A549 treated with CpdA at 1 μM for 4 hours (cell line): Measurements from ENCODE around the gene TGFBR3. TPM values are rescaled to one million over a fixed set of nuclear protein-coding genes. Genes with fewer than 3 reads are reported as not detected.

Experiments used
- total RNA-seq: library from RNA; stranded (reverse); fragments of 200-300 nt; extraction: Qiagen RNA extraction; gene quantifications from 5 replicates; pipeline ENCODE4 v1.2.3, GENCODE V29; 2022; ENCODE audit warnings: low read depth

Gene TGFBR3
- total RNA-seq: 3.0 to 3.6 TPM (median 3.1 TPM) in 5 replicates

DNA sequence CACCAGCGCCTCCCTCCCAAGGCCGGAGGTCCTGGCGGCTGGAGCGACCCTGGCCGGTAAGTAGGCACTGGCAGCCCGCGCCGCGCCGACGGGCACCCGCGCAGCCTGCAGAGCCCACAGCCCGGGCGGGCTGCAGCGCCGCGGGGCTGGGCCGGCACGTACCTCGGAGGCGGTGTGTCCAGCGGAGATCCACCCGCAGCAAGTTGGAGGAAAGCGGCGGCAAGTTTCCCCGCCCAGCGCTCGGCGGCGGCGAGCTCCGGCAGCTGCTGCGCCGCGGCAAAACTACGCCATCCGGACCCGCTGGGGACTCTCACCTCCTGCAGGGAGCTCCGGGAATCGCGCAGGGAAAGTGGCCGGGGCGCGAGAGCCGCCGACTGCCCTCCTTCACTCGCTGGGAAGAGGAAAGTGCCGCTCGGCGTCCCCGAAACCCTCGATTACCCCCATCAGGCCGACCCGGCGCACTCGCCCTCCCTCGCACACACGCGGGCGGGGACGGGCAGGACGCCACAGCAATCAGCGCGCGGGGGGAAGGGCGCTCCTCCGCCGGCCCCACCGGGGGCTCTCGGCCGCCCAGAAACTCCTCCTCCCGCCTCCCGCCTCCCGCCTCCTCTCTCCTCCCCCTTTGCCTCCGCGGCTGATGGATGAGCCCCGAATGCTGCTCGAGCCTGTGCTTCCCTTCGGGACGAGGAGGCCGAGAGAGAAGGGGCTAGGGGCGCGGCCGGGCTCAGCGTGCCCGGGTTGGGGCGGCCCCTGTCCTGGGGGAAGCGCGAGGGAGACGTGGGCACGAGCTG lies at the start of gene TGFBR3:
Gene TGFBR3, minus strand, starts transcription at position 436 of the 791 bp plus-strand sequence. CDS start 24,620 bp downstream, outside the sequence.

Other genes starting within 250 kb of the TGFBR3 start
- gene BRDT, start 63.2 kb upstream of the TGFBR3 start, total RNA-seq: not detected in 5 replicates
- 0.50 to 0.85 TPM (median 0.59 TPM) in 5 replicates for gene EPHX4, start 143.8 kb upstream of the TGFBR3 start, total RNA-seq
- 0.06 TPM in 1 of 5 replicates, not detected in the others for gene SETSIP, start 189.3 kb upstream of the TGFBR3 start, total RNA-seq
- 0.20 to 1.1 TPM (median 0.75 TPM) in 5 replicates for gene BTBD8, start 194.2 kb upstream of the TGFBR3 start, total RNA-seq